Measurements from ENCODE around the gene ZNF280B. TPM values are rescaled to one million over a fixed set of nuclear protein-coding genes. Genes with fewer than 3 reads are reported as not detected.

Gene ZNF280B
- total and polyA plus RNA-seq, 2 of the 13 experiments (the other 11 are each of a cell fraction or from before 2014, with no cell fraction given) = 3.7 to 3.9 TPM

GRCh38 chr22:22487059-22487458, 21.5 kb downstream of the ZNF280B start:
- FAIRE-seq (no peak), DNase-seq (ENCODE audit: low spot score) (no peak), ATAC-seq (no peak)
- WGBS (ENCODE audit: low lambda C conversion rate) = 97% methylated on average over 6 of the region's 6 CpGs
- H3K9me3 ChIP-seq (ENCODE audit: low read length) = no peaks in the 10 kb centered on the region
- H2AFZ ChIP-seq (ENCODE audit: low read length) = no peak overlapping the region
- no peaks in the 10 kb centered on the region for H3K79me2 ChIP-seq (ENCODE audit: insufficient read depth, low read length)
- H3K4me1 ChIP-seq (ENCODE audit: insufficient read depth, low read length) = no peaks in the 10 kb centered on the region
- ChIA-PET CTCF (ENCODE audit: low intra/inter-chr PET ratio, low total read pairs) (no interaction called here), POLR2A (no interaction called here)
- no peak overlapping the region for H3K27ac ChIP-seq (ENCODE audit: extremely low read length, insufficient read depth, low read length)
- H3K4me2 ChIP-seq (ENCODE audit: low read depth, low read length) = no peak overlapping the region
- no TSS peak for BruUV-seq (replicated peaks)
- H3K36me3 ChIP-seq (replicated peaks in 1 of 2; ENCODE audit: control insufficient read depth in 1 of 2, insufficient read depth in 2 of 2, low read length in 2 of 2) = peaks cover 5 to 52% of the 10 kb centered on the region in 2 experiments; a peak in 4 of 5 replicates
- intact Hi-C loops (cut with micrococcal nuclease; ENCODE audit: unreplicated experiment) = no loop called here
- H3K4me3 ChIP-seq (replicated peaks in 1 of 3; ENCODE audit: insufficient read depth in 1 of 3, low read depth in 2 of 3, low read length in 3 of 3) = no peak overlapping the region
- H3K27me3 ChIP-seq (ENCODE audit: control insufficient read depth in 1 of 2, insufficient read depth in 2 of 2, low read length in 2 of 2) = no peaks in the 10 kb centered on the region
- in situ Hi-C loops (cut with HindIII; ENCODE audit: extremely low pct_ligation_motif_present, low pct_unique_long_range_greater_than_20kb) = no loop called here
- H4K20me1 ChIP-seq (ENCODE audit: insufficient read depth, low read length) = no peaks in the 10 kb centered on the region
- no peak overlapping the region for H3K9ac ChIP-seq (ENCODE audit: insufficient read depth, low read depth, low read length)
- TF ChIP-seq ZNF564 (CRISPR knock-in tag; IDR thresholded peaks at IDR 0.05) (no peak), HOXD1 (CRISPR knock-in tag; IDR thresholded peaks at IDR 0.05) (no peak), SRSF4 (IDR thresholded peaks at IDR 0.05; ENCODE audit: low read depth, low read length, poor library complexity, severe bottlenecking) (no peak), AKAP8 (CRISPR knock-in tag; IDR thresholded peaks at IDR 0.05) (no peak)

- FAIRE-seq = no peak
- intact Hi-C loops (cut with micrococcal nuclease; ENCODE audit: unreplicated experiment) = no loop called here
- no peak overlapping the region for H3K4me2 ChIP-seq (ENCODE audit: low read depth, low read length)
- no peaks in the 10 kb centered on the region for H3K79me2 ChIP-seq (ENCODE audit: insufficient read depth, low read length)
- POLR2A ChIA-PET = no interaction called here
- no peaks in the 10 kb centered on the region for H3K9me3 ChIP-seq (ENCODE audit: low read length)
- in situ Hi-C loops (cut with HindIII; ENCODE audit: extremely low pct_ligation_motif_present, low pct_unique_long_range_greater_than_20kb) = no loop called here
- H2AFZ ChIP-seq (ENCODE audit: low read length) = no peak overlapping the region
- no peak overlapping the region for H3K27ac ChIP-seq (ENCODE audit: extremely low read length, insufficient read depth, low read length)
- DNase-seq (ENCODE audit: low spot score) = no peak
- H4K20me1 ChIP-seq (ENCODE audit: insufficient read depth, low read length) = no peaks in the 10 kb centered on the region
- CTCF ChIA-PET (ENCODE audit: low intra/inter-chr PET ratio, low total read pairs) = no interaction called here
- H3K36me3 ChIP-seq (replicated peaks in 1 of 2; ENCODE audit: control insufficient read depth in 1 of 2, insufficient read depth in 2 of 2, low read length in 2 of 2) = peaks cover 5 to 47% of the 10 kb centered on the region in 2 experiments; a peak in 4 of 5 replicates
- no peak overlapping the region for H3K9ac ChIP-seq (ENCODE audit: insufficient read depth, low read depth, low read length)
- H3K4me3 ChIP-seq (replicated peaks in 1 of 3; ENCODE audit: insufficient read depth in 1 of 3, low read depth in 2 of 3, low read length in 3 of 3) = no peak overlapping the region
- peaks cover 5% of the 10 kb centered on the region for H3K4me1 ChIP-seq (ENCODE audit: insufficient read depth, low read length)
- ATAC-seq = no peak
- no peak for TF ChIP-seq HMG20B (CRISPR knock-in tag; conservative IDR thresholded peaks at IDR 0.05)
- TF ChIP-seq, protein P1, sequence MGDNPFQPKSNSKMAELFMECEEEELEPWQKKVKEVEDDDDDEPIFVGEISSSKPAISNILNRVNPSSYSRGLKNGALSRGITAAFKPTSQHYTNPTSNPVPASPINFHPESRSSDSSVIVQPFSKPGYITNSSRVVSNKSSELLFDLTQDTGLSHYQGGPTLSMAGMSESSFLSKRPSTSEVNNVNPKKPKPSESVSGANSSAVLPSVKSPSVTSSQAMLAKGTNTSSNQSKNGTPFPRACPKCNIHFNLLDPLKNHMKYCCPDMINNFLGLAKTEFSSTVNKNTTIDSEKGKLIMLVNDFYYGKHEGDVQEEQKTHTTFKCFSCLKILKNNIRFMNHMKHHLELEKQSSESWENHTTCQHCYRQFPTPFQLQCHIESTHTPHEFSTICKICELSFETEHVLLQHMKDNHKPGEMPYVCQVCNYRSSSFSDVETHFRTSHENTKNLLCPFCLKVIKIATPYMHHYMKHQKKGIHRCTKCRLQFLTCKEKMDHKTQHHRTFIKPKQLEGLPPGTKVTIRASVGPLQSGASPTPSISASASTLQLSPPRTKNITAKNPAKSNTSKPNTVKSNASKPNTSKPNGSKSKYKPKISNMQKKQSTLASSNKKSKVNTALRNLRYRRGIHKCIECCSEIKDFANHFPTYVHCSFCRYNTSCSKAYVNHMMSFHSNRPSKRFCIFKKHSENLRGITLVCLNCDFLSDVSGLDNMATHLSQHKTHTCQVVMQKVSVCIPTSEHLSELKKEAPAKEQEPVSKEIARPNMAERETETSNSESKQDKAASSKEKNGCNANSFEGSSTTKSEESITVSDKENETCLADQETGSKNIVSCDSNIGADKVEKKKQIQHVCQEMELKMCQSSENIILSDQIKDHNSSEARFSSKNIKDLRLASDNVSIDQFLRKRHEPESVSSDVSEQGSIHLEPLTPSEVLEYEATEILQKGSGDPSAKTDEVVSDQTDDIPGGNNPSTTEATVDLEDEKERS (CRISPR knock-in tag; IDR thresholded peaks at IDR 0.05) = no peak
- TF ChIP-seq HMGA1 (CRISPR knock-in tag; conservative IDR thresholded peaks at IDR 0.05) = no peak
- TF ChIP-seq SRSF4 (IDR thresholded peaks at IDR 0.05; ENCODE audit: low read depth, low read length, poor library complexity, severe bottlenecking) = no peak
- TF ChIP-seq ZNF775 (CRISPR knock-in tag; IDR thresholded peaks at IDR 0.05; ENCODE audit: borderline replicate concordance) = no peak
- TF ChIP-seq POGZ (CRISPR knock-in tag; IDR thresholded peaks at IDR 0.05) = no peak
- no peak for TF ChIP-seq THAP11 (CRISPR knock-in tag; IDR thresholded peaks at IDR 0.05)
- no TSS peak for BruUV-seq (replicated peaks)
- WGBS (ENCODE audit: low lambda C conversion rate) = 98% methylated on average over 4 of the region's 4 CpGs
- H3K27me3 ChIP-seq (ENCODE audit: control insufficient read depth in 1 of 2, insufficient read depth in 2 of 2, low read length in 2 of 2) = no peaks in the 10 kb centered on the region
Measured at GRCh38 chr22:22486132-22486899, 22.2 kb downstream of the ZNF280B start.

All from HepG2 (cell line).